ENCODE data around the gene KCNAB1. TPM values are rescaled to one million over a fixed set of nuclear protein-coding genes. Genes with fewer than 3 reads are reported as not detected.

Gene KCNAB1
- total RNA-seq, 3 donors from 2014 or later, result 0.65 to 13.5 (median 1.2) TPM

DNA sequence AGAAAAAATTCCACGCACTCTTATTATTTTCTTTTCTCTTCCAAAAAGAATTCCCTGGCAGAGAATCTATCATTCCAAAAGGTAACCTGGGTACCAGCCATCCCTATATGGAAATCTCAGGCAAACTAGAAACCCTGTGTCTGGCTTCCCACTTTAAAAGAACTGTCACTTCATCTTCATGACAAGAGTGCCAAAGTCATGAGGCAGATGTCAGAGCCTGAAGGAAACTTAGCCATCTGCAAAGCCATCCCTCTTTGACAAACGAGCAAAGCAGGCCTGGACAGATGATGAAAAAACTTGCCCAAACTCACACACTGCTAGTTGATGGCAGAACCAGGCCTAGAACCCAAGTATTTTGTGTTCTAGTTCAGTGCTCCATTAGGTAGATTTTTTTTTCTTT, 418.7 kb downstream of the KCNAB1 start:
- Histone ChIP-seq H3K9me3 (no peaks in the 10 kb centered on the region), H3K4me3 (no peak overlapping the region), H3K4me1 (ENCODE audit: low read depth) (no peaks in the 10 kb centered on the region), H3K36me3 (ENCODE audit: low read depth) (no peaks in the 10 kb centered on the region)
- TF ChIP-seq, protein P1, sequence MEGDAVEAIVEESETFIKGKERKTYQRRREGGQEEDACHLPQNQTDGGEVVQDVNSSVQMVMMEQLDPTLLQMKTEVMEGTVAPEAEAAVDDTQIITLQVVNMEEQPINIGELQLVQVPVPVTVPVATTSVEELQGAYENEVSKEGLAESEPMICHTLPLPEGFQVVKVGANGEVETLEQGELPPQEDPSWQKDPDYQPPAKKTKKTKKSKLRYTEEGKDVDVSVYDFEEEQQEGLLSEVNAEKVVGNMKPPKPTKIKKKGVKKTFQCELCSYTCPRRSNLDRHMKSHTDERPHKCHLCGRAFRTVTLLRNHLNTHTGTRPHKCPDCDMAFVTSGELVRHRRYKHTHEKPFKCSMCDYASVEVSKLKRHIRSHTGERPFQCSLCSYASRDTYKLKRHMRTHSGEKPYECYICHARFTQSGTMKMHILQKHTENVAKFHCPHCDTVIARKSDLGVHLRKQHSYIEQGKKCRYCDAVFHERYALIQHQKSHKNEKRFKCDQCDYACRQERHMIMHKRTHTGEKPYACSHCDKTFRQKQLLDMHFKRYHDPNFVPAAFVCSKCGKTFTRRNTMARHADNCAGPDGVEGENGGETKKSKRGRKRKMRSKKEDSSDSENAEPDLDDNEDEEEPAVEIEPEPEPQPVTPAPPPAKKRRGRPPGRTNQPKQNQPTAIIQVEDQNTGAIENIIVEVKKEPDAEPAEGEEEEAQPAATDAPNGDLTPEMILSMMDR (IDR thresholded peaks at IDR 0.05), result no peak
- intact Hi-C loops (cut with DNase I, micrococcal nuclease), result no loop called here
- ATAC-seq (no peak), DNase-seq (no peak)

DNA sequence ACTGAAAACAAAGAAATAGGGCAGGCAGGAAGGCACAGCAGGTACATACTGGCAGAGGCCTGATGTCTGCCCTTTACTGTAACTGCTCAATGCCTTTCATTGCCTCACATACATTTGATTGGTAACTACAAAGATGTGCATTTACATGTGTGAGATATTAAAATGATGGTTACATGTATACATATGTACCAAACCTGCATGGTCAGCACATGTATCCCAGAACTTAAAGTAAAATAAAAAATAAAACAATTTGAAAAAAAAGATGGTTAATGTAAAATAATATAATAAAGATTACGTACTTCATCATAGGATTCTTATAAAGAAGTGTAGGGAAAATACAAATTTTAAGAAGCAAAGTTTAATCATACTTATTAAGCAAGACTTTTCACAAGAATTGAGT, 419.4 kb downstream of the KCNAB1 start:
- Histone ChIP-seq H3K9me3 (no peaks in the 10 kb centered on the region), H3K4me1 (ENCODE audit: low read depth) (no peaks in the 10 kb centered on the region), H3K4me3 (no peak overlapping the region), H3K36me3 (ENCODE audit: low read depth) (no peaks in the 10 kb centered on the region)
- ATAC-seq (no peak), DNase-seq (no peak)
- TF ChIP-seq, protein P1 (IDR thresholded peaks at IDR 0.05), result no peak
- intact Hi-C loops (cut with DNase I, micrococcal nuclease), result no loop called here

DNA sequence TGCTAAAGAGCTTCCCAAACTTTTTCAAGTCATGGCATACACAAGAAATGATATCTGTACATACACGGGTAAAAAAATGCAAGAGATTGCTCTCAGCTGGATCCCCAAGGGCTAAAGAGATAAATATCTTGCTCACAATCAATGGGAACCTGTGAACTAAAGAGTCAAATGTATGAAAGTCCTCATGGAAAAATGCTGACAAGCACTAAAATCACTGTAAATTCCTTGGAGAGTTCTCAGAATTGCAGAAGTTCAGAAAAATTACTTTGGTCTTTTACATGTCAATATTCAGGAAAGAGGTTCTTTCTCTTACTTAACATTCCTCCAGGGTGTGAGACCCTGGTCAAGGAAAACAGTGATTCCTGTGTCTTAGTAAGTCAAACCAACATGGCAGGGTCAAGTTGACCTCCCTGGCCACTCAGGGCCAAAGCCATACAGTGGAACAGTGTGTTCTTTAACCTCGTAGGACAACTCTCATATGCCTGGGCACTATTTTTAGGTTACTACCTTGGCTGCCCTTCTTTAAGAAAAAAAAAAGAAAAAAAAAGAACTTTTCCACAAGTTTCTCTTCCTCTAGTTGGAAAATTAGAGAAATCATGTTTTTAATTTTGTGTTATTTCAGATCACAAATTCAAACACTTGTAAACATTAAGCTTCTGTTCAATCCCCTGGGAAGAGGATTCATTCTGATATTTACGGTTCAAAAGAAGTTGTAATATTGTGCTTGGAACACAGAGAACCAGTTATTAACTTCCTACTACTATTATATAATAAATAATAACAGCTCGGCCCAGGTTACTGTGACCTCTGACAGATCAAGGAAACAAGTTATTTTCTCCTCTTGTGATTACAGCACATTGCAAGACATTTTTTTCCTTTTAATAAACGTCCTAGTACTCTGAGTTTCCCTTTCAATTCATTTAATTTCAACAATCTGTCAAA, 422.0 kb downstream of the KCNAB1 start:
- no peak overlapping the region for H3K4me3 ChIP-seq
- intact Hi-C loops (cut with DNase I, micrococcal nuclease), result no loop called here
- no peaks in the 10 kb centered on the region for H3K9me3 ChIP-seq
- no peaks in the 10 kb centered on the region for H3K4me1 ChIP-seq (ENCODE audit: low read depth)
- ATAC-seq, result no peak
- no peaks in the 10 kb centered on the region for H3K36me3 ChIP-seq (ENCODE audit: low read depth)
- DNase-seq, result no peak
- TF ChIP-seq, protein P1 (IDR thresholded peaks at IDR 0.05), result no peak

DNA sequence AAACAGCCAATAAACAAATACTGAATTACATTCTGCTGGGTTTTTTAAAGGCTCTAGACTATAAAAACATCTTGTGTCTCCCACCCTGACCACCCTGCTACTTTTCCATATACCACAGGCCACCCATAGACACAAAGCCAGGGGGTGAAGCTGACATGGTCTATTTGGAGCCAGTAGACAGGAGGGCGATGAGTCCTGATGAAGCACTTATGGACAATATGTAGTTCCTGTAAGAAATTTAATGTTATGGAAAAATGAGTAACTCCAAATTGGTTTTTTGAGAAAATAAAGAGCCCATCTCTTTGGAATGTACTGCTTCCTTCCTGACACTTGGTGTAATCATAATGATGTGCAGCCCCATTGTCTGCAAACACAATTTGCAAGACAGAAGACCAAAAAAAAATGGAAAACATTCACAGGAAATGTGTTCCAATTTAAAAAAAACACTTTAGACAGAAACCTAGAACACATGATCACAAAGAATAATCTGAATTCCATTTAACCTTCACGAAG, 422.7 kb downstream of the KCNAB1 start:
- no peak for ATAC-seq

DNA sequence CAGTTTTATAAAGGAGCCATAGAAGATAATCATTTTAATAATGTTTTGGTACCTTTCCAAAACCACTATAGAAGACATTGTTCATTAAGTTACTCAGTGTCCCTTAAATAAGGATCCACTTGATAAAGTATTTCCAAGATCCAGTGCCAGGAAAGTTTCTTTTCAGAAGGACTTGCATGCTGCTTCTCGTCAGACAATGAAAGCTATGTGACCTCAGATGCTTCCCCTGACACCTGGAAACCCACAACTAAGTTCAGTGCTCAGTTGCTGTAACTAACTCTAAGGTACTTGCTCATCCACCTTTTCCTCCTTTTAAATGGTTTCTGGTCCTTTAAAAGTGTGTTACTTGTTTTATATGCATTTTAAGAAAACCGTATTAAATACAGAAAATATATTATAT, 427.3 kb downstream of the KCNAB1 start:
- DNase-seq (no peak), ATAC-seq (no peak)
- Histone ChIP-seq H3K4me1 (ENCODE audit: low read depth) (no peaks in the 10 kb centered on the region), H3K4me3 (no peak overlapping the region), H3K36me3 (ENCODE audit: low read depth) (no peaks in the 10 kb centered on the region), H3K9me3 (no peaks in the 10 kb centered on the region)
- TF ChIP-seq, protein P1 (IDR thresholded peaks at IDR 0.05), result no peak
- intact Hi-C loops (cut with DNase I, micrococcal nuclease), result no loop called here

More for the DNA sequence above, 422.7 kb downstream of the KCNAB1 start:
- DNase-seq, result no peak
- TF ChIP-seq, protein P1 (IDR thresholded peaks at IDR 0.05), result no peak
- Histone ChIP-seq H3K4me3 (no peak overlapping the region), H3K36me3 (ENCODE audit: low read depth) (no peaks in the 10 kb centered on the region), H3K4me1 (ENCODE audit: low read depth) (no peaks in the 10 kb centered on the region), H3K9me3 (no peaks in the 10 kb centered on the region)
- intact Hi-C loops (cut with DNase I, micrococcal nuclease), result no loop called here

Data from mucosa of descending colon (tissue), 3 donors.